GM23338 (cell line): Measurements from ENCODE around the gene GLUL.

Experiments used
- CTCF ChIP-seq, 2 experiments: fragments of 200-600 bp in 1 of 2; sonication (generic) in 1 of 2; conservative IDR thresholded peaks; 2 replicates each; pipeline versions ENCODE4 v1.5.1 to v1.6.1; 2016 to 2017; ENCODE audit warnings: antibody characterized with exemption in 2 of 2, low read depth in 2 of 2, mild to moderate bottlenecking in 2 of 2, moderate library complexity in 1 of 2
- EZH2 ChIP-seq: fragments of 200-600 bp; sonication (generic); IDR thresholded peaks from one replicate; pipeline ENCODE4 v1.8.0; 2017; ENCODE audit warnings: antibody characterized with exemption, mild to moderate bottlenecking, low read depth; ENCODE audit not compliant: unreplicated experiment
- EZH2phosphoT487 ChIP-seq: fragments of 200-600 bp; sonication (generic); IDR thresholded peaks from one replicate; pipeline ENCODE4 v1.8.1; 2018; ENCODE audit warnings: antibody characterized with exemption; ENCODE audit not compliant: unreplicated experiment
- POLR2AphosphoS5 ChIP-seq: IDR thresholded peaks from 2 replicates; pipeline ENCODE4 v1.6.1; 2016; ENCODE audit warnings: antibody characterized with exemption, low read depth
- TF ChIP-seq, protein P1 (sequence below): IDR thresholded peaks from one replicate; pipeline ENCODE4 v1.6.1; 2018; ENCODE audit warnings: antibody characterized with exemption; ENCODE audit not compliant: unreplicated experiment

DNA sequence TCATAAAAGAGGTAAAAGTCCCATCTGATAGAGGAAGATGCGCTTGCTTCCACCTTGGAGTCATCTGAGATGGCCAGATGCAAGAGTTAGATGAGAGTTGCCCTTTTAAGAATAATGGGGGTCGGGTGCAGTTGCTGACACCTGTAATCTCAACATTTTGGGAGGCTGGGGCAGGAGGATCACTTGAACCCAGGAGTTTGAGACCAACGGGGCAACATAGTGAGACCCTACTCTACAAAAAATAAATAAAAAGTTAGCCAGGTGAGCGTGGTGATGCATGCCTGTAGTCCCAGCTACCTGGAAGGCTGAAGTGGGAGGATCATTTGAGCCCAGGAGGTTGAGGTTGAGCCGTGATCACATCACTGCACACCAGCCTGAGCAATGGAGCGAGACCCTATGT is 22.4 kb upstream of the GLUL start:
- no peak for TF ChIP-seq CTCF (conservative IDR thresholded peaks at IDR 0.05; ENCODE audit: low read depth in 2 of 2)
- no peak for TF ChIP-seq POLR2AphosphoS5
- TF ChIP-seq, protein P1, sequence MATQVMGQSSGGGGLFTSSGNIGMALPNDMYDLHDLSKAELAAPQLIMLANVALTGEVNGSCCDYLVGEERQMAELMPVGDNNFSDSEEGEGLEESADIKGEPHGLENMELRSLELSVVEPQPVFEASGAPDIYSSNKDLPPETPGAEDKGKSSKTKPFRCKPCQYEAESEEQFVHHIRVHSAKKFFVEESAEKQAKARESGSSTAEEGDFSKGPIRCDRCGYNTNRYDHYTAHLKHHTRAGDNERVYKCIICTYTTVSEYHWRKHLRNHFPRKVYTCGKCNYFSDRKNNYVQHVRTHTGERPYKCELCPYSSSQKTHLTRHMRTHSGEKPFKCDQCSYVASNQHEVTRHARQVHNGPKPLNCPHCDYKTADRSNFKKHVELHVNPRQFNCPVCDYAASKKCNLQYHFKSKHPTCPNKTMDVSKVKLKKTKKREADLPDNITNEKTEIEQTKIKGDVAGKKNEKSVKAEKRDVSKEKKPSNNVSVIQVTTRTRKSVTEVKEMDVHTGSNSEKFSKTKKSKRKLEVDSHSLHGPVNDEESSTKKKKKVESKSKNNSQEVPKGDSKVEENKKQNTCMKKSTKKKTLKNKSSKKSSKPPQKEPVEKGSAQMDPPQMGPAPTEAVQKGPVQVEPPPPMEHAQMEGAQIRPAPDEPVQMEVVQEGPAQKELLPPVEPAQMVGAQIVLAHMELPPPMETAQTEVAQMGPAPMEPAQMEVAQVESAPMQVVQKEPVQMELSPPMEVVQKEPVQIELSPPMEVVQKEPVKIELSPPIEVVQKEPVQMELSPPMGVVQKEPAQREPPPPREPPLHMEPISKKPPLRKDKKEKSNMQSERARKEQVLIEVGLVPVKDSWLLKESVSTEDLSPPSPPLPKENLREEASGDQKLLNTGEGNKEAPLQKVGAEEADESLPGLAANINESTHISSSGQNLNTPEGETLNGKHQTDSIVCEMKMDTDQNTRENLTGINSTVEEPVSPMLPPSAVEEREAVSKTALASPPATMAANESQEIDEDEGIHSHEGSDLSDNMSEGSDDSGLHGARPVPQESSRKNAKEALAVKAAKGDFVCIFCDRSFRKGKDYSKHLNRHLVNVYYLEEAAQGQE: no peak
- TF ChIP-seq EZH2phosphoT487: no peak
- no peak for TF ChIP-seq EZH2
